GM18505 (cell line): ENCODE measurements around the gene ADAMTS12.
"Not testable (repeated sequence)": the region's sequence is repeated elsewhere in the genome, so short reads cannot be mapped to it uniquely, and the experiment has no call there.

Source experiments
- ATAC-seq: cut with Tn5 transposase; IDR thresholded peaks from one replicate; pipeline ENCODE4 v1.9.1; 2021; ENCODE audit not compliant: unreplicated experiment
- POLR2A ChIP-seq: IDR thresholded peaks from 4 replicates; pipeline ENCODE4 v1.6.1; 2011; ENCODE audit warnings: borderline replicate concordance; ENCODE audit not compliant: insufficient read depth, insufficient read length; ENCODE audit errors: extremely low read depth

The ADAMTS12 gene

GRCh38 chr5:33539212-33539611, 352.6 kb downstream of the ADAMTS12 start:
- no peak for TF ChIP-seq POLR2A
- ATAC-seq, result no peak

- TF ChIP-seq POLR2A, result no peak
- no peak for ATAC-seq
Measured at GRCh38 chr5:33538201-33538600, 353.6 kb downstream of the ADAMTS12 start.

- TF ChIP-seq POLR2A, result no peak
- ATAC-seq, result no peak
Measured at GRCh38 chr5:33537240-33537639, 354.6 kb downstream of the ADAMTS12 start.

GRCh38 chr5:33536802-33537201, 355.0 kb downstream of the ADAMTS12 start:
- TF ChIP-seq POLR2A, result no peak
- ATAC-seq, result no peak

GRCh38 chr5:33531824-33532223, 360.0 kb downstream of the ADAMTS12 start:
- ATAC-seq, result no peak
- no peak for TF ChIP-seq POLR2A

- no peak for ATAC-seq
- TF ChIP-seq POLR2A, result no peak
Measured at GRCh38 chr5:33531037-33531298, 360.8 kb downstream of the ADAMTS12 start.

GRCh38 chr5:33530183-33531036, 361.4 kb downstream of the ADAMTS12 start:
- ATAC-seq, result no peak
- TF ChIP-seq POLR2A, result no peak

GRCh38 chr5:33527696-33528095, 364.1 kb downstream of the ADAMTS12 start:
- TF ChIP-seq POLR2A, result no peak
- ATAC-seq, result no peak

- no peak for ATAC-seq
- TF ChIP-seq POLR2A, result no peak
Measured at GRCh38 chr5:33526755-33527154, 365.0 kb downstream of the ADAMTS12 start.

- TF ChIP-seq POLR2A, result no peak
- ATAC-seq, result no peak
Measured at GRCh38 chr5:33524476-33524875, 367.3 kb downstream of the ADAMTS12 start.

- ATAC-seq, result no peak
- no peak for TF ChIP-seq POLR2A
Measured at GRCh38 chr5:33523208-33523771, 368.5 kb downstream of the ADAMTS12 start.

- ATAC-seq, result no peak
Measured at GRCh38 chr5:33516421-33516820, 375.4 kb downstream of the ADAMTS12 start.

GRCh38 chr5:33515366-33515765, 376.4 kb downstream of the ADAMTS12 start:
- not testable (repeated sequence) for ATAC-seq

More at GRCh38 chr5:33516421-33516820, 375.4 kb downstream of the ADAMTS12 start:
- no peak for TF ChIP-seq POLR2A

GRCh38 chr5:33513462-33514185, 378.2 kb downstream of the ADAMTS12 start:
- no peak for TF ChIP-seq POLR2A
- ATAC-seq, result no peak
